Midbrain (tissue), 1 donor: ENCODE measurements around the gene AACS.
"Not testable (repeated sequence)": the region's sequence is repeated elsewhere in the genome, so short reads cannot be mapped to it uniquely, and the experiment has no call there.

Experiments used
- DNase-seq: peaks from one replicate; lab custom pipeline; 2025; lab: John Stamatoyannopoulos, UW

The AACS gene, protein sequence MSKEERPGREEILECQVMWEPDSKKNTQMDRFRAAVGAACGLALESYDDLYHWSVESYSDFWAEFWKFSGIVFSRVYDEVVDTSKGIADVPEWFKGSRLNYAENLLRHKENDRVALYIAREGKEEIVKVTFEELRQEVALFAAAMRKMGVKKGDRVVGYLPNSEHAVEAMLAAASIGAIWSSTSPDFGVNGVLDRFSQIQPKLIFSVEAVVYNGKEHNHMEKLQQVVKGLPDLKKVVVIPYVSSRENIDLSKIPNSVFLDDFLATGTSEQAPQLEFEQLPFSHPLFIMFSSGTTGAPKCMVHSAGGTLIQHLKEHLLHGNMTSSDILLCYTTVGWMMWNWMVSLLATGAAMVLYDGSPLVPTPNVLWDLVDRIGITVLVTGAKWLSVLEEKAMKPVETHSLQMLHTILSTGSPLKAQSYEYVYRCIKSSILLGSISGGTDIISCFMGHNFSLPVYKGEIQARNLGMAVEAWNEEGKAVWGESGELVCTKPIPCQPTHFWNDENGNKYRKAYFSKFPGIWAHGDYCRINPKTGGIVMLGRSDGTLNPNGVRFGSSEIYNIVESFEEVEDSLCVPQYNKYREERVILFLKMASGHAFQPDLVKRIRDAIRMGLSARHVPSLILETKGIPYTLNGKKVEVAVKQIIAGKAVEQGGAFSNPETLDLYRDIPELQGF

DNA sequence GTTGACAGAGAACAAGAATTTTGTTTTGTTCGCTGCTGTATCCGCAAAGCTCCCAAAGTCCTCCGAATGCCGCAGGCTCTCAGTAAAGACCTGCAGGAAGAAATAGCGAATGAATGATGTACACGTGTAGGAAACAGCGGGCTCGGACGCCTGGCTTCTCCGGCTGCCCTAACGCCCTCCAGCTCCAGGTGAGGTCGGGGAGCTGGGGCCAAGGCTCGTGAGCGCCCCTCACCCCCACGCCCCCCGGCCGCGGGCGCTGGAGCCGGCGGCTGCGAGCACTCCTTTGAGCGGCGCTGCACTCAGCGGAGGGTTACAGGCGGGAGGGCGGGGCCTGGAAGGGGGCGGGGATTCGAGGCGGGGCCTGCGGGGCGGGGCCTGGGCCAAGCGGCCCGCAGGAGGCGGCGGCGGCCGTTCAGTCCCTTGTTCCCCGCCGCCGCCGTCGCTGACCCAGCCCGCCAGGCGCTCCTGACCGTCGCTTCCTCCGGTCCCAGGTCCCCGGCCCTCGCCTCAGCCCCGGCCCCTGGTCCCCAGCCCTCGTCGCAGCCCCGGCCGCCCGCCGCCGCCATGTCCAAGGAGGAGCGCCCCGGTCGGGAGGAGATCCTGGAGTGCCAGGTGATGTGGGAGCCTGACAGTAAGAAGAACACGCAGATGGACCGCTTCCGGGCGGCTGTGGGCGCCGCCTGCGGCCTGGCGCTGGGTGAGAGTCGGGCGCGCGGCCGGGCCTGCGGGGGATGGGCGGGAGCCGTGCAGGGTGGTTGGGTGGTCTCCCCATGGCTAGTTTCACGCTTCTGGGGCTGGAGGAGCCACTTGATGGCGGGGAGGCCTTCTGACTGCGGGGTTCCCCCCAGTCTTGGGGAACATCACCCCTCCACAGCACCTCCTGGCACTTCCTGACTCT, at the start of gene AACS:
TSS of gene AACS (plus strand) at position 415 of the 898 bp plus-strand sequence. CDS start at position 565, 150 bp downstream.
- peak; percentile 80 for DNase-seq

DNA sequence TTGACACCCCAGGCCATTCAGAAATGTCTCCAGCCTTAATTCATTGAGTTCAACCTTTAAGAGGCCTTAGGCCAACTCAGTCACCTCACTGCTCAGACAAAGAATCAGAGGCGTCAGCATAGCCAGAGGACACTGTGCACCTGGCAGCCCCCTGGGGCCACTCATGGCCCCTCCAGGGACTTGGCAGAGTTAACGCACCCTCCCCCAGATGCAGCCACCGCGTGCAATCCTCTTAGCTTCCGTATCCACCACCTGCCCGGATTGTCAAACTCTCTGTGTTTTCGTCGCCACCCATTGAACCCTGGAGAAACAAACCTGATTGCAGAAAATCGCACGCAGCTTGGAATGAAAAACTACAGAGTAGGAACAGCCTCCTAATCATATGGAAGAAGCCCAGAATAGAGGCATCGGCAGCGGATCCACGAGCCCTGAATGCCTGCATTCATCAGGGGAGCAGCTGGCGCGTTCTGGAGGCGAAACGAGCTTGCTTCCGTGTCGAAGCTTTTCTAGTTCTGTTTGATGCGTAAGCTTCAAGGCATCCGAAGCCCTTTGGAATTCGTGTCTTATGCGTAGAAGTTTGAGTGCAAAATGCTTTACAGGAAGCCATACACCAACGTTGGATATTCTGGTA, 49.4 kb upstream of the AACS start:
- DNase-seq, result peak; percentile 45

DNA sequence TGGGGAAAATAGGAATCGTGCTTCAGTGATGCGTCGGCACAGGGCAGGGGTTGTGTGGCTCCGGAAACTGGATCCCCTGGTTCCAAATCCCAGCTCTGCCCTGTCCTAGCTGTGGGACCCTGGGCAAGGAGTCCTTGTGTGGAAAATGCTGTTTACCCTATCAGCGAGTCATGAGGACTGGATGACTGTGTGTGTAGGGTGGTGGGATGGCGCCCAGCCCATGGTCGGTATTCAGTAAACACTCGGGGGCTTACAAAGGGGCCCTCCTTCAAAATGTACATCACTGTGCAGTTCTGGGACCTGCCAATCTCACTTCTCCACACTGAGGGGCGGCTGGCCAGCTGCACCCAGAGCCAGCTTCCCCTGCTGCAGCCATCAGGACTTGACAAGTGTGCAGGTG, 47.4 kb upstream of the AACS start:
- no peak for DNase-seq

DNA sequence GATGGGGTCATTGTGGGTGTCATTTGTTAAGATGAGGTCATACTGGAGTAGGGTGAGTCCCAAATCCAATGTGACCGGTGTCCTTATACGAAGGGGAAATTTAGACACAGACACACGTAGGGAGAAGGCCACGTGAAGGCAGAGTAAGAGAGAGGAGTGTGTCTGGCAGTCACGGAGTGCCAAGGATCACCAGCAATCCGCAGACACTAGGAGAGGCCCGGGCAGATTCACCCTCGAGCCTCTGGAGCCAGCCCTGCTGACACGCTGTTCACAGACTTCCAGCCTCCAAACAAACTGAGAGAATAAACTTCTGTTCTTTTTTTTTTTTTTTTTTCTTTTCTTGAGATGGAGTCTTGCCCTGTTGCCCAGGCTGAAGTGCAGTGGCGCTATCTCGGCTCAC, 46.9 kb upstream of the AACS start:
- DNase-seq, result no peak

DNA sequence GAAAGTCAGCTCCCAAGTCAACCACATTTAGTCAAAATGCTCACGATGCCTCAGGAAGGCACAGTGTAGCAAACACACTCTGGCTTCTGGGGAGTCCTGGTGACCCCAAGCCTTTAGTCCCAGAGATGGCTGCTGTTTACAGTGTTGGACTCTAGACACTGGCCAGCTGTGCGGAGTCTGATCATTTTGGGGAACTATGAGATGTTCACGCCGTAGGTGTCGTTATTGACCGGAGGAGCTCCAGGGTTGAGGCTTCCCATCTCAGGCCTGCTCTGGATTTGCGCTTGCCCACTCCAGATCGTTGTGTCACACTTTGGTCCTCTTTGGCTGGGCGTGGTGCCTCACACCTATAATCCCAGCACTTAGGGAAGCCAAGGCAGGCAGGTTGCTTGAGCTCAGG, 44.1 kb upstream of the AACS start:
- DNase-seq, result no peak

DNA sequence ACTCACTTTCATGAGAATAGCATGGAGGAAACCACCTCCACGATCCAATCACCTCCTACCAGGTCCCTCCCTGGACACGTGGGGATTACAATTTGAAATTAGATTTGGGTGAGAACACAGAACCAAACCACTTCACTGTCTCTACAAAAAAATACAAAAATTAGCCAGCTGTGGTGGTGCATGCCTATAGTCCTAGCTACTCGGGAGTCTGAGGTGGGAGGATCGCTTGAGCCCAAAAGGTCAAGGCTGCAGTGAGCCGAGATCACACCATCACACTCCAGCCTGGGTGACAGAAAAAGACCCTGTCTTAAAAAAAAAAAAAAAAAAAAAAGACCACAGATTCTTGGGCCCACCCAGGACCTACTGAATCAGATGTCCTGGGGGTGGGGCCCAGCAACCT, 43.5 kb upstream of the AACS start:
- no peak for DNase-seq

DNA sequence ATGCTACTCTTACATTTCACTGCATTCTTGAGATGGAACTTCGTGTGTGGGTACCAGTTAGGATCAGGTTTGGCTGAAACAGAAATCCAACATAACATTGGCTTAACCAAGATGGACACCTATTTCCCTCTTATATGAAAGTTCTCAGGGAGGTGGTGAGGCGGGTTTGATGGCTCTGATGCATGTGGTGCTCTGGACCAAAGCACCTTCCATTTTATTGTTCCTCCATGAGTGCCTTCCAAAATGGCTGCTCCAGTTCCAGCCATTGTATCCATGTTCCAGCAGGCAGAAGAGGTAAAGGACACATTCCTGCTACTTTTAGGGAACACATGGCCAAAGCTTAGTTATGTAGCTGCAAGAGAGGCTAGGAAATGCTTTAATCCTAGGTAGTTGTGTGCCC, 42.2 kb upstream of the AACS start:
- no peak for DNase-seq

DNA sequence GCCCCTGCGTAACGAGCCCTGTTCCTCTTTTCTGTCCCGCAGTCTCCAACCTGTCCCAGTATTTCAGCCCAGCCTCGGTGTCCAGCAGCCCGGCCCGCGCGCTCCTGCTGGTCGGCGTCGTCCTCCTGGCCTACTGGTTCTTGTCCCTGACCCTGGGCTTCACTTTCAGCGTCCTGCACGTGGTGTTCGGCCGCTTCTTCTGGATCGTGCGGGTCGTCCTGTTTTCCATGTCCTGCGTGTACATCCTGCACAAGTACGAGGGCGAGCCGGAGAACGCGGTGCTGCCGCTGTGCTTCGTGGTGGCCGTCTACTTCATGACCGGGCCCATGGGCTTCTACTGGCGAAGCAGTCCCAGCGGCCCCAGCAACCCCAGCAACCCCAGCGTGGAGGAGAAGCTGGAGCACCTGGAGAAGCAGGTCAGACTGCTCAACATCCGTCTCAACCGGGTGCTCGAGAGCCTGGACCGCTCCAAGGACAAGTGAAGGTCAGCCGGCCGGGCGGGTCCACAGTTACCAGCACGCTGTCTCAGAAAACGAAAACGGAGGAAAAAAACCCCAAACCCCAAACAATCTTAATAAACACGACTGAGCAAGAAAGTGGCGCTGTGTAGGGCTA, 40.2 kb upstream of the AACS start:
- no peak for DNase-seq

DNA sequence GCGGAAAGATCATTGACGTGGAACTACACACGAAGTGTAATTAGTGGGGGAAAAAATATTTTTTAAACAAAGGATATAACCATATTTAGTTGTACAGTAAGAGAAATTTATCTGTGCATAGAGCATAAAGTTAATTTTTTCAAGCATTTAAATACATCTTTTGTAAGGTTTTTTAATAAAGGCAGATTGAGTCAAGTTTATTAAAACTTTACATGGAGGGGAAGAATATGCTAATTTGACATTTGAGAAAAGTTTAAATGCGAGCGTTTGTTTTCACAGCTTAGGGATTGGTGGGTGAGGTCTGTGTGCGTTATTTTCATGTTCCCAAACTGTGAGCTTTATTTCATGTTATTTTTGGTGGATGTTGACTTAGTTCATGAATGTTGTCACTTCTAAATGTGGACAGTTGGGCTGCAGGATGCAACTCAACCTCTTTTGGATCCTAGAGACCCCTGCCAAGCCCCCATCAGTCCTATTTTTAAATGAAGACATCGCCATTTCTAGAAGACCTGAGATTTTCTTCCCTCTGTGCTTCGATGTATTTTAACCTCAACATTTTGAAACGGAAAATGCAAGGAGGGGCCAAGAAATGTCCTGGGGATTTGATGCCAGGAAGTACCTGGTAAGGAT, 39.5 kb upstream of the AACS start:
- no peak for DNase-seq

DNA sequence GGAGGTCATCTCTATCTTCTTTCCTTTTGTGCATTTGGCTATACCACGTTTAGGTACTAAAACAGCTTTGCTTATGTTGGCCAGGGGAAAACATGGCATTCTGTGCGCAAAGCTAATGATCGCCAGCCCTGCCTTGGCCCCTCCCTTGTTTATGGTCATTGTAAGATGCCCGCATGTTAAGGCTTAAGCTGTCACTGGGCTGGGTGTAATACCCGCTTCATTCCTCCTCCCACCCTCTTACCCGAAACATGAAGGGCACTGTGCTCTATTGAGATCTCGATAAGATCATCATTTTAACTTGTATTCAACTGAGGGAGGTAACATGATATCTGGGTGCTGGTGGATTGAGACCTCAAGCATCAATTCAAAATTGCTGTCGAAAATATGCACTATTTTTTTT, 37.1 kb upstream of the AACS start:
- DNase-seq, result no peak

DNA sequence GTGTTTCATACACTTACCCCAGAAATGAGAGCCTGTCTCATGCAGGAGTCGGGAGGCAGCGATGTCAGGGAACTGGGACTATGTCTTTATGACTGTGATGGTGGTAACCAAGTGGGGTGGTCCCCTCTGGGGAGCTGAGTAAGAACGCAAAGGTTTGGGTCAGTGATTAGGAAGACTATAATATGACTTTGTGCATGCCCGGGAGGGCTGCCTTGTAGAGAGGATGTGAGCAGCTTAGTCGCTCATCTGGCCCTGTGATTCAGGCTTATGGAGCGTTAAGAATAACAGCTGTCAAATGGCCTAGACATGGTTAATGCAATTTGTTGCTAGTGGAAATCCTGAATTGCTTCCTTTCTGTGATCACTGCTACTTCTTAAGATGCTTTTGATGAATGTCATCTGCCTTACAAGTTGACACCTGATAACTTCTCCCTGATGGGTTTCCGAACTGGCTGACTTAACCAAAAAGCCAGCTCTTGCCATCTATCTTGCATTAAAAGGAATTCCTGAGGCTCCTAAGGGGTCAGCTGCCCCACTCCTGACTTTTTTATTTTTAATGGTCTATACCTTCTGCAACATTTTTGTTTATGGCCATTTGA, 35.4 kb upstream of the AACS start:
- no peak for DNase-seq

DNA sequence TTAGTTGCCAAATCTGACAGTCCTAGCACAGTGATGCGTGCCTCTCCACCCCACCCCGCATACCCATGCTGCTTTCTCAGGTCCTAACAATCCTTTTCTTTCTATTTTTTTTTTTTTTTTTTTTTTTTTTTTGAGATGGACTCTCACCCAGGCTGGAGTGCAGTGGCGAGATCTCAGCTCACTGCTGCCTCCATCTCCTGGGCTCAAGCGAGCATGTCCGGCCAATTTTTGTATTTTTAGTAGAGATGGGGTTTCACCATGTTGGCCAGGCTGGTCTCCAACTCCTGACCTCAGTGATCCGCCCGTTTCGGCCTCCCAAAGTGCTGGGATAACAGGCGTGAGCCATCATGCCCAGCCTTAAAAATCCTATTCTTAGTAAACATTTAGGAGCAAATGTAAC, 33.8 kb upstream of the AACS start:
- DNase-seq, result not testable (repeated sequence)

DNA sequence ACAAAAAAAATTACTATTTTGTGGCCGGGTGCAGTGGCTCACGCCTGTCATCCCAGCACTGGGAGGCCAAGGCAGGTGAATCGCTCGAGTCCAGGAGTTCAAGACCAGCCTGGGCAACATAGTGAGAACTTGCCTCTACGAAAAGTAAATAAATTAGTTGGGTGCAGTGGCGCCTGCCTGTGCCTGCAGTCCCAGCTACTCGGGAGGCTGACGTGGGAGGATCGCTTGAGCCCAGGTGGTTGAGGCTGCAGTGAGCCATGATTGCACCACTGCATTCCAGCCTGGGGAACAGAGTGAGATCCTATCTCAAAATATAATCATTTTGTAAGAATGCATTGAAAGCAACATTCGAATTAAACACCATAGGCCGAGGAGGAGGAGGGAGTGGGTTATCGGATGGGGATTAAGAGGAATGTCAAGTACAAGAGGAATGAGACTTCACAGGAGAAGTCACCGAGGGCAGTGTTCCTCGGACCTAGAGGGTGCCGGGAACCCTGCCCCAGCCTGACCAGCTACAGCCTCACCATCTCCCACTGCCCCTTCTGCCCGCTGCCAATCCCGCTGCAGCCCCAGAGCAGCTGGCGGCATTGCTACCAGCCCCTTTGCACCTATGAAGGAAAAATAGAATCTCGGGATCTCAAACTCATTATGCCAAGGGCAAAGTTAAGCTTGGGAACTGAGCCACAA, 32.6 kb upstream of the AACS start:
- no peak for DNase-seq

DNA sequence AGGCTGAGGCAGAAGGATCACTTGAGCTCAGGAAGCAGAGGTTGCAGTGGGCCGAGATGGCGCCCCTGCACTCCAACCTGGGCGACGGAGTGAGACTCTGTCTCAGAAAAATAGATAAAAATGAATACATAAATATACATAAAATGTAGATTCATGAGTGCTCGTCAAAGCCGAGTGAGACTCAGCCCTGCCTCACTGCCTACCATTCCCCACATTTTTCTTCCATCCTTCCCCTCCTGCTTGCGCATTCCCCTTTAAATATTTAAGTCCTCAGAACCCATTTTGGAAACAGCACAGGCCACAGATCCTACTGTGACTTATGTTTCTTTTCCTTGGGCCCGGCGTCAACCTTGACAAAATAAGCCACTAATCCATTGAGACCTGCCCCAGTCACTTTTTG, 31.9 kb upstream of the AACS start:
- no peak for DNase-seq

DNA sequence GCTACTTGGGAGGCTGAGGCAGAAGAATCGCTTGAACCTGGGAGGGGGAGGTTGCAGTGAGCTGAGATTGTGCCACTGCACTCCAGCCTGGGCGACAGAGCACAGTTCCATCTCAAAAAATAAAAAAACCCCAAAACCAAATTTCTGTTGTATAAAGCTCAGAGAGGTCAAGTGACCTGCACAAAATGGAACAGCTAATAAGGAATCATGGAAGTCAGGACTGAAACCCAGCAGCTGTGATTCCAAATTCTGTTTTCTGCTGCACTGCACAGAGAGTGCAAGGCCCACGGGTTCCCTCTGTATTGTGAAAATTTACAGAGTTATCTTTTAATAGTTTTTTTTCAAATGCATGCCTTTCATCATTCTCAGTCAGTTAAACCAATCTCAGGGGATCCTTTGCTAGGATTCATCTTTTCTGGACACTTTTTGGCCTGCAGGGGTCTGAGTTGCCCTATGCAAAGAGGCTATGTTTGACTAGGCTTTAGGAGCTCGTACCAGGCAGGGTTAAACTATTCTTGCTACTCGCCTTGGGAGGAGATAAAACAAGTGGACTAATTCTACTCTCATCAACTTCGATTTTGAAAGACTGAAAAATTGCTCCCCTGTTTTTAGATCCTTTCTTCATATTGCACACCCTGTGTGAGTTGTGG, 26.1 kb upstream of the AACS start:
- no peak for DNase-seq

DNA sequence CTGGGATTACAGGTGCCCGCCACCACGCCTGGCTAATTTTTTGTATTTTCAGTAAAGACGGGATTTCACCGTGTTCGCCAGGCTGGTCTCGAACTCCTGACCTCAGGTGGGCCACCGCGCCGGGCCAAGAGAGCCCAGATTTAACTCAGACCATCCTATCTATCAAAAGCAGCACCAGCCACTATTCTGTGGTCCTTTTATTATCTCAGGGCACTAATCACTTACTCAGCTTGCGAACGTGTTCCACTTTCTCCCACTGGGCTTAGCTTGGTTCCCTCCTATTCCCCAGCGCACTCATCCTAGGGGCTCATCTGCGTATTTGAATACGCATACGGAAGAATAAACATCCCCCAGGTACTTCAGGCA, 16.2 kb upstream of the AACS start:
- no peak for DNase-seq

DNA sequence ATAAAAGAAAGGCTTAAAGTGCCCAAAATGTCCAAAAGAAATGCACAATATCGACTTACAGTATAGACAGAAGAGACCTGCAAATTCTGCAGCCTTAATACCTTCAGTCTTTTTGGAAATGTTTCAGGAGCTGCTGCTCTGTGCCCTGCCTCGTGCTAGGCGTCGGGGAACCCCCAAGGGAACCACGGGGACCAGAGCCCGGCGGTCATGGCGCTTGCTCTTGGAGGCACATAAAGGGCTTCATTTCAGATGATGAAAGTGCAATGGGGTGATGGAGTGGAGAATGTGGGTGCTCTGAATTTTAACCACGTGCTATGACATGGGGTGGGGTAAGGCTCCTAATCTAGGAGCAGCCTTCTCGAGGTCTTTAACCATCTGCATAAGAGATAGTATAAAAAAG, 14.8 kb upstream of the AACS start:
- no peak for DNase-seq

DNA sequence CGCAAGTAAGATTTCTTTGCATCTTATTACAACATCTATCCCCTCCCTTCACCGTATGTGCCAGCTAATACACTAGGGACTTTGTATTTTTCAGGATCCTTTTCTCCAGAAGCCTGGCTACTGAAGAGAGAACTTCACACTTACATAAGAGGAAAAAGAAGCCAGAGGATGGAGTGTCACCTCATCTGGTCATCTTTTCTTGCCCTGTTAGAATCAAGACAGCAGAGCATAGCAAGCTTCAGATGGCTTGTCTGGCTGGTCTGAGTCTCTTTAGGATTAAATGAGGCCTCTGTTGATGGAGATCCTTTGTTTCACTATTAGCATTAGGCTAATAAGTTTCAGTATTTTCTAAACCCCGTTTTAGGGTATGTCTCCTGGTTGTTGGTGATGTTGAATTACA, 14.4 kb upstream of the AACS start:
- no peak for DNase-seq

DNA sequence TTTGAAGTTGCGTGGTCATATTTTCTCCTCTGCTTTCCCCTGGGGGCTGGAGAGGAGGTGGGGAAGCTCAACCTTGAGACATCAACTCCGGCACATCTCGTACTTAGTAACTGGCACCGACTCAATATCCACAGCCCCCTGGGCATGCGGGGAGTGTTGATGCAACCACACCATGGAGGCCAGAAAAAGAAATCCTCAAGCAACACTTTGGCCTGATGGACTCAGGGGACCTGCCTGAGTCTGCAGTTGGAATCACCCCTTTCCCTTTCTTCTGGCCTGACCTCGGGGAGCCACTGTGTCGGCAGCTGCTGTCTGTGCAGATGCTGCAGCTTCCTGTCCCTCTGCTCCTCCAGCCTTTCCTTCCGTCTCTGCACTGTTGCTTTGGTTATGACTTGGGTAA, 11.4 kb upstream of the AACS start:
- DNase-seq, result no peak

DNA sequence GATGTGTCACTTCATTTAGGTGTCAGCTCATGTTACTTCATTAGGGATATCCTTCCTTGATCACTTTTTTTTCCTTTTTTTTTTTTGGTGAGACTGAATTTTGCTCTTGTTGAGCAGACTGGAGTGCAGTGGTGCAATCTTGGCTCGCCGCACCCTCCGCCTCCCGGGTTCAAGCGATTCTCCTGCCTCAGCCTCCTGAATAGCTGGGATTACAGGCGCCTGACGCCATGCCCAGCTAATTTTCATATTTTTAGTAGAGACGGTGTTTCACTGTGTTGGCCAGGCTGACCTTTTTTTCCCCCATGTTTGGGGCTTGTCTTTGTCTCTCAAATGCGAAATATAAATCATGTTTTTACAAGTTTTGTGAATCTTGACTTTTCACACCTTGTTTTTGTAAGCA, 9.6 kb upstream of the AACS start:
- DNase-seq, result no peak
